GM23338 (cell line): ENCODE data around the gene XYLT1. TPM values are rescaled to one million over a fixed set of nuclear protein-coding genes. Genes with fewer than 3 reads are reported as not detected.

Experiments
- ATAC-seq: fragments of 200-7000 bp; cut with Tn5 transposase; 3 replicates; pipeline ENCODE4 v1.9.1; 2020
- DNase-seq: peaks from one replicate; pipeline ENCODE4 v3.0.0-alpha.2; 2015; ENCODE audit warnings: low spot score
- H2AFZ ChIP-seq: fragments of 200-600 bp; sonication (generic); 2 replicates; pipeline ENCODE4 v1.8.0; 2016; ENCODE audit warnings: antibody characterized with exemption, mild to moderate bottlenecking, moderate library complexity
- H3F3A ChIP-seq: fragments of 200-600 bp; sonication (generic); replicated peaks from 2 replicates; pipeline ENCODE4 v1.8.0; 2017; ENCODE audit warnings: antibody characterized with exemption, mixed run types, low read depth
- H3K27ac ChIP-seq: fragments of 200-600 bp; sonication (generic); 2 replicates; pipeline ENCODE4 v1.6.1; 2016; ENCODE audit warnings: low read depth
- H3K27me3 ChIP-seq: fragments of 200-600 bp; sonication (generic); 2 replicates; pipeline ENCODE4 v1.8.0; 2016; ENCODE audit warnings: mild to moderate bottlenecking, mixed run types, moderate library complexity; ENCODE audit not compliant: insufficient read depth
- H3K36me3 ChIP-seq: fragments of 200-600 bp; sonication (generic); 2 replicates; pipeline ENCODE4 v1.8.0; 2016; ENCODE audit warnings: mild to moderate bottlenecking; ENCODE audit not compliant: insufficient read depth
- H3K4me1 ChIP-seq: fragments of 200-600 bp; sonication (generic); 2 replicates; pipeline ENCODE4 v1.8.0; 2016; ENCODE audit warnings: mild to moderate bottlenecking, moderate library complexity; ENCODE audit not compliant: insufficient read depth
- H3K4me2 ChIP-seq: fragments of 200-600 bp; sonication (generic); 2 replicates; pipeline ENCODE4 v1.7.1; 2017; ENCODE audit warnings: mixed run types
- H3K4me3 ChIP-seq: fragments of 200-600 bp; sonication (generic); 2 replicates; pipeline ENCODE4 v1.6.1; 2016; ENCODE audit warnings: mixed run types
- H3K79me2 ChIP-seq: fragments of 200-600 bp; sonication (generic); replicated peaks from 2 replicates; pipeline ENCODE4 v1.8.0; 2017; ENCODE audit warnings: mild to moderate bottlenecking; ENCODE audit not compliant: insufficient read depth
- H3K9me2 ChIP-seq: fragments of 200-600 bp; sonication (generic); 2 replicates; pipeline ENCODE4 v1.8.0; 2017; ENCODE audit not compliant: insufficient read depth
- H4K20me1 ChIP-seq: fragments of 200-600 bp; sonication (generic); replicated peaks from 2 replicates; pipeline ENCODE4 v1.8.0; 2017; ENCODE audit warnings: mild to moderate bottlenecking; ENCODE audit not compliant: insufficient read depth
- H3K27ac Mint-ChIP-seq: 2 replicates; pipeline ENCODE4 v1.8.0; 2020; ENCODE audit warnings: inconsistent platforms, mild to moderate bottlenecking, moderate library complexity, mixed read lengths
- H3K27me3 Mint-ChIP-seq: 3 replicates; pipeline ENCODE4 v1.8.0; 2022; ENCODE audit warnings: low read depth, mild to moderate bottlenecking, moderate library complexity, mixed read lengths, inconsistent platforms; ENCODE audit not compliant: insufficient read depth, poor library complexity
- H3K36me3 Mint-ChIP-seq: 3 replicates; pipeline ENCODE4 v1.8.0; 2021; ENCODE audit warnings: low read depth, mild to moderate bottlenecking, inconsistent platforms, moderate library complexity, mixed read lengths
- H3K4me1 Mint-ChIP-seq: 3 replicates; pipeline ENCODE4 v1.8.0; 2020; ENCODE audit warnings: mild to moderate bottlenecking, inconsistent platforms, mixed read lengths
- H3K4me3 Mint-ChIP-seq: 3 replicates; pipeline ENCODE4 v1.8.0; 2021; ENCODE audit warnings: moderate library complexity, mild to moderate bottlenecking, inconsistent platforms, mixed read lengths
- H3K9me3 Mint-ChIP-seq: 3 replicates; pipeline ENCODE4 v1.8.0; 2020; ENCODE audit warnings: moderate library complexity, mild to moderate bottlenecking, inconsistent platforms, mixed read lengths
- REST ChIP-seq: IDR thresholded peaks from one replicate; pipeline ENCODE4 v1.6.1; 2018; ENCODE audit warnings: antibody characterized with exemption; ENCODE audit not compliant: unreplicated experiment
- ZNF462 ChIP-seq: fragments of 250-450 bp; sonication (Bioruptor Pico); IDR thresholded peaks from 2 replicates; pipeline ENCODE4 v1.5.0; 2020; ENCODE audit warnings: mild to moderate bottlenecking, moderate library complexity
- polyA plus RNA-seq: library from polyadenylated mRNA; unstranded; fragments of >200 nt; fragmentation: Nextera tagmentation; extraction: Ambion mirVana; gene quantifications from 2 replicates; pipeline ENCODE4 v1.2.1, GENCODE V29; 2016
- total RNA-seq: library from RNA; depleted of rRNA; stranded (reverse); fragments of >200 nt; shearing (Covaris generic); gene quantifications from 2 replicates; pipeline ENCODE4 v1.2.3, GENCODE V29; 2014

The XYLT1 gene
- total and polyA plus RNA-seq, 2 experiments from 2014 or later, result 3.5 to 24.7 TPM

GRCh38 chr16:17261197-17261858 lies 209.4 kb downstream of the XYLT1 start (continued):
- no peak for TF ChIP-seq ZNF462 (CRISPR knock-in tag)

GRCh38 chr16:17260276-17260849 lies 210.4 kb downstream of the XYLT1 start:
- Histone ChIP-seq H4K20me1 (no peaks in the 10 kb centered on the region; the same call in 1 of the 2 replicates), H3K27me3 (no peaks in the 10 kb centered on the region), H3K79me2 (peaks cover 4% of the 10 kb centered on the region; the same call in 1 of the 2 replicates), H3F3A (no peaks in the 10 kb centered on the region), H2AFZ (no peak overlapping the region), H3K36me3 (no peaks in the 10 kb centered on the region), H3K4me2 (no peak overlapping the region), H3K27ac (no peak overlapping the region), H3K9me2 (no peaks in the 10 kb centered on the region), H3K4me1 (no peaks in the 10 kb centered on the region), H3K4me3 (no peak overlapping the region)
- Mint-ChIP-seq H3K36me3 (no peaks in the 10 kb centered on the region), H3K27me3 (peaks cover 3% of the 10 kb centered on the region), H3K4me1 (peaks cover 8% of the 10 kb centered on the region; the same call in 2 of the 3 replicates), H3K9me3 (no peaks in the 10 kb centered on the region), H3K27ac (no peak overlapping the region), H3K4me3 (no peak overlapping the region)
- DNase-seq (no peak), ATAC-seq (no peak)
- no peak for TF ChIP-seq REST
- no peak for TF ChIP-seq ZNF462 (CRISPR knock-in tag)
